IPS-NIHi7 (cell line): ENCODE data around the gene C3orf49.

Source experiments
- DNase-seq: peaks from one replicate; pipeline ENCODE4 v3.0.0; 2012; ENCODE audit warnings: mixed read lengths; ENCODE audit errors: extremely low spot score

Gene C3orf49

GRCh38 chr3:63886858-63887257 lies 67.8 kb downstream of the C3orf49 start:
- DNase-seq = no peak

GRCh38 chr3:63891518-63891917 lies 72.4 kb downstream of the C3orf49 start:
- DNase-seq = no peak

GRCh38 chr3:63892773-63893352 lies 73.8 kb downstream of the C3orf49 start:
- DNase-seq = no peak

GRCh38 chr3:63895422-63896189 lies 76.5 kb downstream of the C3orf49 start:
- no peak for DNase-seq

GRCh38 chr3:63896332-63897030 lies 77.4 kb downstream of the C3orf49 start:
- no peak for DNase-seq
